ENCODE measurements around the gene LRRFIP1. TPM values are rescaled to one million over a fixed set of nuclear protein-coding genes. Genes with fewer than 3 reads are reported as not detected.

The LRRFIP1 gene
- total and polyA plus RNA-seq, 2 of the 13 experiments (the other 11 are each of a cell fraction or from before 2014, with no cell fraction given): 15.9 to 40.5 TPM

DNA sequence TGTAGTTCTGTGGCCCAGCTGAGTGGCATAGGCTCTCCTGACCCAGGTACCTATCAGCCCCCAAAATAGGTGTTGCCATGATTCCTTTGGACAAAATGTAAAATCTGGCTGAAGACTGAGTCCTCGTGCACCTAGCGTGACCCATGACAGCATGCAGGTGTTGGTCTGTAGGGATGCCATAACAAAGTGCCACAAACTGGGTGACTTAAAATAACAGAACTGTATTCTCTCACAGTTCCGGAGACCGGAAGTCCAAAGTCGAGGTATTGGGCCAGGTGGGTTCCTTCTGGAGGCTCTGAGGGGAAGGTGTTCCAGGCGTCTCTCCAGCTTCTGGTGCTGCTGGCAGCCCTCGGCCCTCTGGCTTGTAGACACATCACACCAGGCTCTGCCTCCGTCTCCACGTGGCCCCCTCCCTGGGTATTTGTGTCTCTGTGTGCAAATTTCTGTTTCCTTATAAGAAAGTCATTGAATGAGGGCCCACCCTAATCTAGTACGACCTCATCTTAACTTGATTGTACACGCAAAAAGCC, 34.5 kb downstream of the LRRFIP1 start:
- ATAC-seq: no peak
- POLR2A ChIA-PET: interaction anchor here (1.4 kb wide), 1 partner anchor 48 kb away, joined by 3 read pairs; no protein-coding TSS in a partner anchor

More for the DNA sequence above, 34.5 kb downstream of the LRRFIP1 start:
- no TSS peak for BruUV-seq (replicated peaks)
- Histone ChIP-seq H3K4me3 (replicated peaks in 1 of 3; ENCODE audit: insufficient read depth in 1 of 3, low read depth in 2 of 3, low read length in 3 of 3) (no peak overlapping the region), H3K79me2 (ENCODE audit: insufficient read depth, low read length) (no peaks in the 10 kb centered on the region), H2AFZ (ENCODE audit: low read length) (no peak overlapping the region), H3K27me3 (ENCODE audit: control insufficient read depth in 1 of 2, insufficient read depth in 2 of 2, low read length in 2 of 2) (no peaks in the 10 kb centered on the region), H3K9ac (ENCODE audit: insufficient read depth, low read depth, low read length) (no peak overlapping the region), H3K4me1 (ENCODE audit: insufficient read depth, low read length) (peaks cover 41% of the 10 kb centered on the region), H3K36me3 (replicated peaks in 1 of 2; ENCODE audit: control insufficient read depth in 1 of 2, insufficient read depth in 2 of 2, low read length in 2 of 2) (no peaks in the 10 kb centered on the region), H3K9me3 (ENCODE audit: low read length) (no peaks in the 10 kb centered on the region), H3K27ac (ENCODE audit: extremely low read length, insufficient read depth, low read length) (no peak overlapping the region), H4K20me1 (ENCODE audit: insufficient read depth, low read length) (no peaks in the 10 kb centered on the region), H3K4me2 (ENCODE audit: low read depth, low read length) (no peak overlapping the region)
- in situ Hi-C loops (cut with HindIII; ENCODE audit: extremely low pct_ligation_motif_present, low pct_unique_long_range_greater_than_20kb) (no loop called here), intact Hi-C loops (cut with micrococcal nuclease; ENCODE audit: unreplicated experiment) (no loop called here)
- FAIRE-seq (no peak), DNase-seq (ENCODE audit: low spot score) (no peak)
- CTCF ChIA-PET (ENCODE audit: low intra/inter-chr PET ratio, low total read pairs): no interaction called here
- 66% methylated on average over 11 of the region's 11 CpGs for WGBS (ENCODE audit: low lambda C conversion rate)
- TF ChIP-seq CAMTA2 (CRISPR knock-in tag; IDR thresholded peaks at IDR 0.05; ENCODE audit: borderline replicate concordance): no peak
- TF ChIP-seq MTA3 (CRISPR knock-in tag; IDR thresholded peaks at IDR 0.05): no peak
- no peak for TF ChIP-seq ZNF616 (CRISPR knock-in tag; IDR thresholded peaks at IDR 0.05; ENCODE audit: low read depth)
- no peak for TF ChIP-seq ZNF83 (CRISPR knock-in tag; IDR thresholded peaks at IDR 0.05; ENCODE audit: borderline replicate concordance)
- TF ChIP-seq ZFYVE20 (CRISPR knock-in tag; IDR thresholded peaks at IDR 0.05; ENCODE audit: borderline replicate concordance, low read depth): no peak
- no peak for TF ChIP-seq RAD21 (CRISPR knock-in tag; IDR thresholded peaks at IDR 0.05)
- TF ChIP-seq EEA1 (CRISPR knock-in tag; IDR thresholded peaks at IDR 0.05; ENCODE audit: borderline replicate concordance): no peak
- TF ChIP-seq ZNF570 (CRISPR knock-in tag; IDR thresholded peaks at IDR 0.05; ENCODE audit: borderline replicate concordance): no peak
- TF ChIP-seq POLR2A (IDR thresholded peaks at IDR 0.05; ENCODE audit: insufficient read depth in 1 of 2, low read depth in 2 of 2, low read length in 2 of 2): no peak
- TF ChIP-seq, protein P1, sequence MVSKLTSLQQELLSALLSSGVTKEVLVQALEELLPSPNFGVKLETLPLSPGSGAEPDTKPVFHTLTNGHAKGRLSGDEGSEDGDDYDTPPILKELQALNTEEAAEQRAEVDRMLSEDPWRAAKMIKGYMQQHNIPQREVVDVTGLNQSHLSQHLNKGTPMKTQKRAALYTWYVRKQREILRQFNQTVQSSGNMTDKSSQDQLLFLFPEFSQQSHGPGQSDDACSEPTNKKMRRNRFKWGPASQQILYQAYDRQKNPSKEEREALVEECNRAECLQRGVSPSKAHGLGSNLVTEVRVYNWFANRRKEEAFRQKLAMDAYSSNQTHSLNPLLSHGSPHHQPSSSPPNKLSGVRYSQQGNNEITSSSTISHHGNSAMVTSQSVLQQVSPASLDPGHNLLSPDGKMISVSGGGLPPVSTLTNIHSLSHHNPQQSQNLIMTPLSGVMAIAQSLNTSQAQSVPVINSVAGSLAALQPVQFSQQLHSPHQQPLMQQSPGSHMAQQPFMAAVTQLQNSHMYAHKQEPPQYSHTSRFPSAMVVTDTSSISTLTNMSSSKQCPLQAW (CRISPR knock-in tag; IDR thresholded peaks at IDR 0.05): no peak
- TF ChIP-seq ZNF10 (CRISPR knock-in tag; IDR thresholded peaks at IDR 0.05; ENCODE audit: borderline replicate concordance, low read depth): no peak
- TF ChIP-seq, protein P2, sequence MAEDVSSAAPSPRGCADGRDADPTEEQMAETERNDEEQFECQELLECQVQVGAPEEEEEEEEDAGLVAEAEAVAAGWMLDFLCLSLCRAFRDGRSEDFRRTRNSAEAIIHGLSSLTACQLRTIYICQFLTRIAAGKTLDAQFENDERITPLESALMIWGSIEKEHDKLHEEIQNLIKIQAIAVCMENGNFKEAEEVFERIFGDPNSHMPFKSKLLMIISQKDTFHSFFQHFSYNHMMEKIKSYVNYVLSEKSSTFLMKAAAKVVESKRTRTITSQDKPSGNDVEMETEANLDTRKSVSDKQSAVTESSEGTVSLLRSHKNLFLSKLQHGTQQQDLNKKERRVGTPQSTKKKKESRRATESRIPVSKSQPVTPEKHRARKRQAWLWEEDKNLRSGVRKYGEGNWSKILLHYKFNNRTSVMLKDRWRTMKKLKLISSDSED (CRISPR knock-in tag; IDR thresholded peaks at IDR 0.05): no peak
- TF ChIP-seq ZNF343 (CRISPR knock-in tag; IDR thresholded peaks at IDR 0.05): no peak

All from HepG2 (cell line).